MCF 10A (cell line): ENCODE data around the gene AUH. TPM values are rescaled to one million over a fixed set of nuclear protein-coding genes. Genes with fewer than 3 reads are reported as not detected.

ENCODE experiments used
- BruUV-seq: library from RNA; stranded (reverse); fragments of 400-500 nt; replicated peaks from 2 replicates; lab custom pipeline; 2021; lab: Mats Ljungman, UMichigan
- CTCF ChIA-PET: fragments of 300-600 bp; sonication (Branson Sonifier 250); formaldehyde crosslinking; extraction: SDS; loops from one replicate; lab custom pipeline; 2021; ENCODE audit warnings: antibody characterized with exemption, inconsistent platforms; lab: Yijun Ruan, JAX
- POLR2A ChIA-PET: fragments of 300-600, 350-650 bp; sonication (Branson Sonifier 250); formaldehyde crosslinking; extraction: SDS; loops from one replicate; lab custom pipeline; 2020; ENCODE audit warnings: antibody characterized with exemption, inconsistent platforms; lab: Yijun Ruan, JAX
- DNase-seq: peaks from one replicate; pipeline ENCODE4 v3.0.0-alpha.2; 2018; ENCODE audit not compliant: unreplicated experiment
- H3K27ac Mint-ChIP-seq: one replicate; pipeline ENCODE4 v1.8.0; 2022; ENCODE audit warnings: mild to moderate bottlenecking, low read depth, mixed read lengths; ENCODE audit not compliant: unreplicated experiment
- H3K27me3 Mint-ChIP-seq: one replicate; pipeline ENCODE4 v1.8.0; 2022; ENCODE audit warnings: mixed read lengths; ENCODE audit not compliant: insufficient read depth, unreplicated experiment
- H3K36me3 Mint-ChIP-seq: one replicate; pipeline ENCODE4 v1.8.0; 2022; ENCODE audit warnings: mild to moderate bottlenecking, moderate library complexity, mixed read lengths; ENCODE audit not compliant: insufficient read depth, unreplicated experiment
- H3K4me1 Mint-ChIP-seq: one replicate; pipeline ENCODE4 v1.8.0; 2022; ENCODE audit warnings: mixed read lengths; ENCODE audit not compliant: insufficient read depth, unreplicated experiment
- H3K4me3 Mint-ChIP-seq: one replicate; pipeline ENCODE4 v1.8.0; 2022; ENCODE audit warnings: mild to moderate bottlenecking, moderate library complexity, mixed read lengths; ENCODE audit not compliant: unreplicated experiment
- H3K9me3 Mint-ChIP-seq: one replicate; pipeline ENCODE4 v1.8.0; 2022; ENCODE audit warnings: mixed read lengths; ENCODE audit not compliant: unreplicated experiment
- intact Hi-C: fragments of 100-400 bp; cut with micrococcal nuclease; formaldehyde crosslinking; loops from 2 replicates; pipeline ENCODE4 v1.14.1; 2022
- total RNA-seq: library from RNA; stranded (reverse); gene quantifications from 2 replicates; pipeline ENCODE4 v1.2.3, GENCODE V29; 2022
- TF ChIP-seq, protein P1 (sequence below): fragments of 200-600 bp; IDR thresholded peaks from one replicate; pipeline ENCODE4 v1.8.0; 2022; ENCODE audit warnings: antibody characterized with exemption, mild to moderate bottlenecking; ENCODE audit not compliant: unreplicated experiment

AUH gene
- total RNA-seq, 1 experiment from 2014 or later, result 20.9 TPM

DNA sequence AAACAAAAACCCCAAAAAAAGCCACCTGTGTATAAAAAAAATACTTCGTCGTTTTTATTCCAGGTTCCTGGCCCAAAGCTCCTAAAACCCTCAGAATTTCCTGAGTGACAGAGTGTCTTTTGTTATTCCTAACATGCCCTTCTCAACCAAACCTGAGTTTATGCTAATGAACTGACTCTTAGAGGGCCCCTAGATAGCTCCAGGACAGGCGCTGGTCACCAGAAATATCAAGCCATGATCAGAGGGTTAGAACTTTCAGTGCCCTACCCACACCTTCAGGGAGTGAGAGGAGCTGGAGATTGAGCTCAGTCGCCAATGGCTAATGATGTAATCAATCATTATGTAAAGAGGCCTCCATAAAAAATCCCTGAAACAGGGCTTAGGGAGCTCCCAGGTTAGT lies 15.7 kb downstream of the AUH start:
- no peak for DNase-seq
- CTCF ChIA-PET, result interaction anchor here (0.7 to 2.4 kb wide), 4 partner anchors 12 to 431 kb away, joined by 3 to 18 read pairs (median 6); no protein-coding TSS in a partner anchor
- TF ChIP-seq, protein P1, sequence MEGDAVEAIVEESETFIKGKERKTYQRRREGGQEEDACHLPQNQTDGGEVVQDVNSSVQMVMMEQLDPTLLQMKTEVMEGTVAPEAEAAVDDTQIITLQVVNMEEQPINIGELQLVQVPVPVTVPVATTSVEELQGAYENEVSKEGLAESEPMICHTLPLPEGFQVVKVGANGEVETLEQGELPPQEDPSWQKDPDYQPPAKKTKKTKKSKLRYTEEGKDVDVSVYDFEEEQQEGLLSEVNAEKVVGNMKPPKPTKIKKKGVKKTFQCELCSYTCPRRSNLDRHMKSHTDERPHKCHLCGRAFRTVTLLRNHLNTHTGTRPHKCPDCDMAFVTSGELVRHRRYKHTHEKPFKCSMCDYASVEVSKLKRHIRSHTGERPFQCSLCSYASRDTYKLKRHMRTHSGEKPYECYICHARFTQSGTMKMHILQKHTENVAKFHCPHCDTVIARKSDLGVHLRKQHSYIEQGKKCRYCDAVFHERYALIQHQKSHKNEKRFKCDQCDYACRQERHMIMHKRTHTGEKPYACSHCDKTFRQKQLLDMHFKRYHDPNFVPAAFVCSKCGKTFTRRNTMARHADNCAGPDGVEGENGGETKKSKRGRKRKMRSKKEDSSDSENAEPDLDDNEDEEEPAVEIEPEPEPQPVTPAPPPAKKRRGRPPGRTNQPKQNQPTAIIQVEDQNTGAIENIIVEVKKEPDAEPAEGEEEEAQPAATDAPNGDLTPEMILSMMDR, result no peak
- Mint-ChIP-seq H3K4me1 (peaks cover 17% of the 10 kb centered on the region), H3K4me3 (no peak overlapping the region), H3K9me3 (no peaks in the 10 kb centered on the region), H3K27ac (no peak overlapping the region), H3K36me3 (peaks cover 64% of the 10 kb centered on the region), H3K27me3 (no peaks in the 10 kb centered on the region)
- no TSS peak for BruUV-seq
- POLR2A ChIA-PET, result interaction anchor here (0.6 to 2.1 kb wide), 3 partner anchors 8 to 168 kb away, joined by 3 to 6 read pairs (median 4); no protein-coding TSS in a partner anchor
- intact Hi-C loops, result no loop called here

- Mint-ChIP-seq H3K9me3 (no peaks in the 10 kb centered on the region), H3K27ac (no peak overlapping the region), H3K27me3 (no peaks in the 10 kb centered on the region), H3K36me3 (peaks cover 69% of the 10 kb centered on the region), H3K4me1 (peaks cover 11% of the 10 kb centered on the region), H3K4me3 (no peak overlapping the region)
- intact Hi-C loops, result no loop called here
- no peak for DNase-seq
- ChIA-PET POLR2A (interaction anchor here (0.7 kb wide), 3 partner anchors 13 to 1341 kb away, joined by 3 to 4 read pairs (median 3); no protein-coding TSS in a partner anchor), CTCF (interaction anchor here (0.6 to 1.4 kb wide), 3 partner anchors 10 to 253 kb away, joined by 3 to 7 read pairs (median 3); no protein-coding TSS in a partner anchor)
- TF ChIP-seq, protein P1, result no peak
- BruUV-seq, result no TSS peak
Observed at GRCh38 chr9:91342575-91342974, 19.1 kb downstream of the AUH start.

- intact Hi-C loops, result no loop called here
- Mint-ChIP-seq H3K9me3 (no peaks in the 10 kb centered on the region), H3K4me3 (no peak overlapping the region), H3K4me1 (peaks cover 11% of the 10 kb centered on the region), H3K27ac (no peak overlapping the region), H3K27me3 (no peaks in the 10 kb centered on the region), H3K36me3 (peaks cover 69% of the 10 kb centered on the region)
- no TSS peak for BruUV-seq
- POLR2A ChIA-PET, result interaction anchor here (1.2 kb wide), 1 partner anchor 14 kb away, joined by 4 read pairs; no protein-coding TSS in a partner anchor
- CTCF ChIA-PET, result interaction anchor here (0.8 to 1.4 kb wide), 5 partner anchors 10 to 386 kb away, joined by 3 to 6 read pairs (median 3); no protein-coding TSS in a partner anchor
- no peak for DNase-seq
- TF ChIP-seq, protein P1, result no peak
Observed at GRCh38 chr9:91341749-91342148, 20.0 kb downstream of the AUH start.

DNA sequence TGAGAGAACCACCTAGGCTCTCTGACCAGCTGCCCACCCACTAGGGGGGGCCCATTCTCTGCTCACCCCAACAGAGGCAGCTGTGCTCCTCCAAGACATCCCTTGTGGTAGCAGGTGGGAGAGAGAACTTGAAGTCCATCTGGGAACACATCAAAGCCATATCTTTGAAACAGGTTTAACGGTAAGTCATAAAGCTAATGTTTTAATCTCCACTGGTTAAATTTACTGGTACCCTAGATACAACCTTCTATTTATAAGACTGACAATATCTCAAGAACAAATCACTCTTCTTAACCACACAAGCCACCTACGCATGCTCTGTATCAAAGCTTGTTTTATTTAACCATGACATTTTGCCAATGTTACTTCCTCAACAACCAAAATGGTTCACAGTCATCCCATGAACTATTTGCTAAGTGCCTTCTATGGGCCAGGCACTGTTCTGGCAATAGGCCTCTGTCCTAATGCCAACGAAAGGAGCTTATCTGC lies 20.4 kb downstream of the AUH start:
- Mint-ChIP-seq H3K4me1 (peaks cover 11% of the 10 kb centered on the region), H3K27ac (no peak overlapping the region), H3K9me3 (no peaks in the 10 kb centered on the region), H3K4me3 (no peak overlapping the region), H3K36me3 (peaks cover 69% of the 10 kb centered on the region), H3K27me3 (no peaks in the 10 kb centered on the region)
- TF ChIP-seq, protein P1, result no peak
- DNase-seq, result no peak
- BruUV-seq, result no TSS peak
- ChIA-PET CTCF (interaction anchor here (0.6 to 1.4 kb wide), 7 partner anchors 9 to 427 kb away, joined by 3 to 6 read pairs (median 3); partner anchors contain the start of gene NFIL3), POLR2A (interaction anchor here (0.8 to 1.2 kb wide), 2 partner anchors 14 to 77 kb away, joined by 3 to 4 read pairs; no protein-coding TSS in a partner anchor)
- intact Hi-C loops, result no loop called here
